Heart left ventricle (tissue), 16 donors: ENCODE data around the gene CD1D. TPM values are rescaled to one million over a fixed set of nuclear protein-coding genes. Genes with fewer than 3 reads are reported as not detected.

Experiments used
- ATAC-seq, 4 donors: fragments of 200-7000 bp; cut with Tn5 transposase; one replicate each; pipeline ENCODE4 v1.9.1; 2020 to 2022; ENCODE audit warnings: moderate library complexity in 4 of 4, mild to moderate bottlenecking in 3 of 4, moderate number of reproducible peaks in 1 of 4
- DNase-seq, 5 donors: peaks; one replicate each; pipeline ENCODE4 v3.0.0-alpha.2; 2020
- H3K27ac ChIP-seq, 12 donors: fragments of 200-600 bp; sonication (generic) in 4 of 12; one replicate each; pipeline versions ENCODE4 v1.5.0 to v1.8.0; 2016 to 2022; ENCODE audit warnings: mild to moderate bottlenecking in 2 of 12
- H3K27me3 ChIP-seq, 9 donors: fragments of 200-600 bp; sonication (generic) in 2 of 9; one replicate each; pipeline versions ENCODE4 v1.5.1 to v1.8.0; 2016 to 2022; ENCODE audit warnings: mild to moderate bottlenecking in 3 of 9
- H3K36me3 ChIP-seq, 9 donors: fragments of 200-600 bp; sonication (generic) in 2 of 9; one replicate each; pipeline versions ENCODE4 v1.5.0 to v1.8.0; 2018 to 2022; ENCODE audit warnings: mild to moderate bottlenecking in 2 of 9
- H3K4me1 ChIP-seq, 12 donors: fragments of 200-600 bp; sonication (generic) in 4 of 12; one replicate each; pipeline versions ENCODE4 v1.5.0 to v1.8.0; 2016 to 2022; ENCODE audit warnings: mild to moderate bottlenecking in 3 of 12
- H3K4me3 ChIP-seq, 12 donors: fragments of 200-600 bp; sonication (generic) in 4 of 12; one replicate each; pipeline versions ENCODE4 v1.5.0 to v1.8.0; 2017 to 2022; ENCODE audit warnings: mild to moderate bottlenecking in 9 of 12, moderate library complexity in 4 of 12
- H3K9me3 ChIP-seq, 12 donors: fragments of 200-600 bp; sonication (generic) in 4 of 12; one replicate each; pipeline versions ENCODE4 v1.5.0 to v1.8.0; 2016 to 2022; ENCODE audit warnings: mild to moderate bottlenecking in 1 of 12
- POLR2A ChIP-seq, 2 donors: fragments of 450-650 bp; IDR thresholded peaks; one replicate each; pipeline ENCODE4 v1.6.1; 2017; ENCODE audit warnings: antibody characterized with exemption in 2 of 2, mild to moderate bottlenecking in 2 of 2, moderate library complexity in 2 of 2
- WGBS, 4 donors: extraction: QIAGEN DNeasy Blood & Tissue Kit in 2 of 4; methylation state at CpG; one replicate each; pipeline versions ENCODE4 v1.1.5 to v1.1.7; 2013 to 2018; 5-methylcytosine and 5-hydroxymethylcytosine counted together
- intact Hi-C, 10 donors: fragments of 100-400 bp; cut with DNase I; formaldehyde crosslinking; loops; one replicate each; pipeline versions ENCODE4 v1.11.1 to v1.14.2; 2022
- polyA plus RNA-seq, 2 donors: library from polyadenylated mRNA; stranded (reverse); fragments of 200-250 nt; gene quantifications; one replicate each; pipeline ENCODE4 v1.2.3, GENCODE V29; 2013
- total RNA-seq, 9 donors: library from RNA; depleted of rRNA in 2 of 9; stranded (reverse); fragments of >200 nt in 2 of 9; fragmentation: NEBNext Ultra II Directional in 3 of 9; extraction: Animal tissue kit (Norgen Biotek cat#: 25700) in 3 of 9; gene quantifications; one replicate each; pipeline versions ENCODE4 v1.1.0 to v1.2.4, GENCODE V29; 2016 to 2023
- TF ChIP-seq, protein P1 (sequence below), 12 donors: fragments of 200-600 bp; sonication (generic) in 4 of 12; IDR thresholded peaks; one replicate each; pipeline versions ENCODE4 v1.5.0 to v1.8.0; 2018 to 2022; ENCODE audit warnings: antibody characterized with exemption in 12 of 12, mild to moderate bottlenecking in 5 of 12
- donor health status: ischemic (EF 13 %, LVEDD 7.1; RV severe dilation, severe dysfunction).
- donor health status: healthy with polysubstance abuse.
- donor health status: DM: no; HTN: yes; CAD: no.
- donor health status: DM: no; HTN: no; CAD: no.
- donor health status: ischemic (EF 25% LVEDD 6.9; RV normal size, moderate dysfunction).
- donor health status: ischemic (EF 25% LVEDD 5.7; RV mildly dilated, moderate dysfunction).
- donor health status: healthy.
- donor health status: DM: yes; HTN: yes; CAD: no.
- donor health status: ischemic (EF 35%, LVEDD 5.7; RV mildly dilated, moderate dysfunction).
- donor health status: nonischemic (EF 11% LVEDD 7.7; RV severe dilation, severe dysfunction).
- donor health status: DM: yes; HTN: yes; CAD: no.
- donor health status: PGD.
- donor health status: ischemic (EF 29% LVEDD 5.4; RV normal size, mild dysfunction).
- donor health status: nonischemic (EF 23%, LVEDD 6.1; RV moderate dilation, normal function).

Gene CD1D
- total and polyA plus RNA-seq, 11 donors, result 0.38 to 5.3 (median 2.0) TPM

DNA sequence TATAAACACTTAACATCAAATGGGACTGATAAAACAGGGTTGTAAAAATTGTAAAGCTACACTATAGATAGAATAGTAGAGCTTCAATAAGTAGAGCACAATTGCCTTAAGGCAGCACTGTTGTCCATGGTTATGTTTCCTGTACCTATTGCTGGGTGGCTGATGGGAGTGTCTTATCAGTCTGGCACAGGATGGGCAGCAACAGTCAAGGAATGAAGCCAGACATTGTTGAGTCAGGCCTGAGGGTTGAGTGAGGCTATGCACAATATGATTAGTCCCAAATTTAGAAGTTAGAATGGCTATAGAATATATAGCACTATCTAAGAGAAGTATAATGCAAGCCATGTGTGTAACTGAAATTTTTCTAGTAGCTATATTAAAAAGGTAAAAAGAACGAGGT lies 25.0 kb upstream of the CD1D start:
- TF ChIP-seq, protein P1, sequence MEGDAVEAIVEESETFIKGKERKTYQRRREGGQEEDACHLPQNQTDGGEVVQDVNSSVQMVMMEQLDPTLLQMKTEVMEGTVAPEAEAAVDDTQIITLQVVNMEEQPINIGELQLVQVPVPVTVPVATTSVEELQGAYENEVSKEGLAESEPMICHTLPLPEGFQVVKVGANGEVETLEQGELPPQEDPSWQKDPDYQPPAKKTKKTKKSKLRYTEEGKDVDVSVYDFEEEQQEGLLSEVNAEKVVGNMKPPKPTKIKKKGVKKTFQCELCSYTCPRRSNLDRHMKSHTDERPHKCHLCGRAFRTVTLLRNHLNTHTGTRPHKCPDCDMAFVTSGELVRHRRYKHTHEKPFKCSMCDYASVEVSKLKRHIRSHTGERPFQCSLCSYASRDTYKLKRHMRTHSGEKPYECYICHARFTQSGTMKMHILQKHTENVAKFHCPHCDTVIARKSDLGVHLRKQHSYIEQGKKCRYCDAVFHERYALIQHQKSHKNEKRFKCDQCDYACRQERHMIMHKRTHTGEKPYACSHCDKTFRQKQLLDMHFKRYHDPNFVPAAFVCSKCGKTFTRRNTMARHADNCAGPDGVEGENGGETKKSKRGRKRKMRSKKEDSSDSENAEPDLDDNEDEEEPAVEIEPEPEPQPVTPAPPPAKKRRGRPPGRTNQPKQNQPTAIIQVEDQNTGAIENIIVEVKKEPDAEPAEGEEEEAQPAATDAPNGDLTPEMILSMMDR (IDR thresholded peaks at IDR 0.05), result no peak
- TF ChIP-seq POLR2A (IDR thresholded peaks at IDR 0.05), result no peak
- H3K9me3 ChIP-seq, result no peaks in the 10 kb centered on the region
- H3K4me3 ChIP-seq, result no peak overlapping the region
- H3K27me3 ChIP-seq, result no peaks in the 10 kb centered on the region
- DNase-seq (peak in 2 of 5 donors; percentile 33 to 36), ATAC-seq (peak; percentile 91 to 98 (median 95))
- WGBS, 4 donors, result 82 to 86% (median 84%) methylated on average over 1 of the region's 1 CpG
- no peak overlapping the region for H3K27ac ChIP-seq
- peaks cover 0 to 33% (median 0%) of the 10 kb centered on the region in 12 donors for H3K4me1 ChIP-seq
- intact Hi-C loops, result no loop called here
- H3K36me3 ChIP-seq, result no peaks in the 10 kb centered on the region

DNA sequence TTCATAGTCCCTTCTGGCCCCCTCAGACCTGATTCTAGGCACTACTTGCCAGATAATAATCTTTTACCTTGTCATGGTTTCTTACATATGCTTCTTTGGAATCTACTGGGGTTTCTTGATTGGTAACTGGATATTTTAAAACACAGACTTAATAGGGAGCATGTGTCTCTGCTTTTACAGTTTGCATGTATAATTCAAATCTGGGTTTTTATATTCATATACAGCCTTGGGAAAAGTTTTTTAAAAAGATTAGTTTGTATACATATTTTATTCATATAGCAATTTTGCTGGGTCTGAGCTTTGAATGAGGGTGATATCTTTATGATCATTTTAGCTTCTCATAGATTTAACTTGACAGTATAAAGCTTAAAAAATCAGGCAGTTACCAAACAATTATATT lies 21.1 kb upstream of the CD1D start:
- ATAC-seq (no peak), DNase-seq (no peak)
- TF ChIP-seq, protein P1 (IDR thresholded peaks at IDR 0.05), result no peak
- TF ChIP-seq POLR2A (IDR thresholded peaks at IDR 0.05), result no peak
- H3K4me1 ChIP-seq, result peaks cover 0 to 13% (median 0%) of the 10 kb centered on the region in 12 donors
- H3K4me3 ChIP-seq, result no peak overlapping the region
- no peaks in the 10 kb centered on the region for H3K9me3 ChIP-seq
- peaks cover 0 to 15% (median 0%) of the 10 kb centered on the region in 9 donors for H3K27me3 ChIP-seq
- H3K27ac ChIP-seq, result no peak overlapping the region
- H3K36me3 ChIP-seq, result no peaks in the 10 kb centered on the region
- intact Hi-C loops, result no loop called here

DNA sequence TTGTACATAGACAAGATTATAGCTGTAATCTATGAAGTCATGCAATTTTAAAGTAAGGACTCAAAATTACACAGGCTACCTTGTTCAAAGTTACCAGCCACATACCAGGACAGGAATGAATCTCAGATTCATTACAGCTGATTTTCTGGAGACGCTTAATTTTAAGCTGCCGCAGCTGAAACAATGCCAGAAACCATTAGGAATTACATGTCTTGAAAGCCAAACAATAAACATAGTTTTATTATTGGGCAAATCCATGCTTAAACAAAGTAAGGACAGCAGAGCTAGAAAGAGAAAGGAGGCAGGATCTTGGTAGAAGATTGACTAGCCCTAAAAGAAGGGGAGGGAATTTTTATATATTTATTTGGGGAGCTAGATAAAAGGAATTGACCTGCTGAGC lies 19.2 kb upstream of the CD1D start:
- TF ChIP-seq, protein P1 (IDR thresholded peaks at IDR 0.05), result no peak
- TF ChIP-seq POLR2A (IDR thresholded peaks at IDR 0.05), result no peak
- Histone ChIP-seq H3K4me1 (peaks cover 0 to 9% (median 0%) of the 10 kb centered on the region in 12 donors), H3K27me3 (peaks cover 0 to 15% (median 0%) of the 10 kb centered on the region in 9 donors), H3K9me3 (no peaks in the 10 kb centered on the region), H3K27ac (no peak overlapping the region), H3K36me3 (no peaks in the 10 kb centered on the region), H3K4me3 (no peak overlapping the region)
- intact Hi-C loops, result no loop called here
- ATAC-seq, result no peak
- 76 to 85% (median 79%) methylated on average over 2 of the region's 2 CpGs for WGBS, 4 donors
- no peak for DNase-seq

DNA sequence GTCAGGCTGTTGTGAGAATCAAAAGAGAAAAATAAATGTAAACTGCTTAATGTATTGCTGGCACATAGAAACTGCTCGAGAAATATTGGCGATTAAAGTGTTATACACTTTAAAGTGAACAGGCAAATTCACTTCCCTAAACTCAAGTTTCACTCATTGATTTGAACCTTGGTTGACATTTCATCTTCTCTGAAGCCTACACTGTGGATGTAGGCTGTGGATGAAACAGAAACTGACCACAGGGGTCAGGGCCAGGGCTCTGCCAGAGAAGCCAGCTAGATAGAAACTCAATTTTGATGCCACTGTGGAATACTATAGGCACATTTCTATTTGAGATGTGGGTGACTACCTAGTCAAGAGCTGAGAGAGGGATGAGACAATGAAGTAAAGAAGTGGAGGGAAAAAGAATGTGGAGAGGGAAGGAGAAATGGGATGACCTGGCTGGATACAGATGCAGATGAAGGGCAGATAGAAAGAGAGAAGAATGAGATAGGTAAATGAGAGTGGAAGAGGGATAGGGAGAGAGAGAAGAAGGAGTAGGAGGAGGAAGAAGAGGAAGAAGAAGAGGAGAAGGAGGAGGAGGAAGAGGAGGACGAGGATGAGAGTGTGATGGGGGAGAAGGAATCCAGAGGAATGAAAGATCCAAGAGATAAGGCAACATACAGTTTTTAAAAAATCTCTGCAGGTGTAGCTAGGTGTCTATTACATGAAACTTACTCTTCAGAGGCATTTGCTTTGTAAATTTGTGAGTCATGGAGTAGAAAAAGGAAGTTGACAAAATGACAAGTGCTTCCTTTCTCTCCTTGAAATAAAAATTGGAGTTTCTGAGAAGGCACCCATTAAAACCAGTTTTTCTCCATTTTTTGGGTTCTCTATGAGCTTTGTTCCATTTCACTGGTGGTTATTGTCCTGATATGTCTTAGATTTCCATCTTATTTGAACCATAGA lies 17.4 kb upstream of the CD1D start:
- H3K4me3 ChIP-seq, result no peak overlapping the region
- H3K4me1 ChIP-seq, result peaks cover 0 to 9% (median 0%) of the 10 kb centered on the region in 12 donors
- DNase-seq (no peak), ATAC-seq (no peak)
- intact Hi-C loops, result no loop called here
- H3K9me3 ChIP-seq, result no peaks in the 10 kb centered on the region
- TF ChIP-seq, protein P1 (IDR thresholded peaks at IDR 0.05), result no peak
- no peak for TF ChIP-seq POLR2A (IDR thresholded peaks at IDR 0.05)
- peak overlapping the region in 1 of 12 donors; percentile 69 for H3K27ac ChIP-seq
- H3K27me3 ChIP-seq, result peaks cover 0 to 15% (median 0%) of the 10 kb centered on the region in 9 donors
- H3K36me3 ChIP-seq, result no peaks in the 10 kb centered on the region
- 65 to 82% (median 75%) methylated on average over 3 of the region's 3 CpGs for WGBS, 4 donors
